Mesenchymal stem cell (in vitro differentiated cells and primary cell): Measurements from ENCODE around the gene RSAD1.

ENCODE experiments used
- DNase-seq: peaks from one replicate; pipeline ENCODE4 v3.0.0-alpha.2; 2013
- H2AFZ ChIP-seq: one replicate; pipeline ENCODE4 v1.6.1; 2013; ENCODE audit warnings: low read depth, mild to moderate bottlenecking, control low read depth, inconsistent platforms, low read length, moderate library complexity
- H2AK5ac ChIP-seq: 2 replicates; pipeline ENCODE4 v1.6.1; 2013; ENCODE audit warnings: low read length, moderate library complexity, mild to moderate bottlenecking, inconsistent platforms; ENCODE audit not compliant: severe bottlenecking
- H2BK120ac ChIP-seq: one replicate; pipeline ENCODE4 v1.6.1; 2013; ENCODE audit warnings: low read depth, mild to moderate bottlenecking, inconsistent platforms, low read length, moderate library complexity
- H2BK12ac ChIP-seq, 2 experiments: one replicate each; pipeline ENCODE4 v1.6.1; 2013; ENCODE audit warnings: inconsistent platforms in 2 of 2, low read length in 2 of 2, mild to moderate bottlenecking in 2 of 2, moderate library complexity in 2 of 2, control low read depth in 1 of 2
- H2BK15ac ChIP-seq: one replicate; pipeline ENCODE4 v1.6.1; 2013; ENCODE audit warnings: mild to moderate bottlenecking, low read depth, inconsistent platforms; ENCODE audit not compliant: poor library complexity, severe bottlenecking
- H2BK5ac ChIP-seq: 2 replicates; pipeline ENCODE4 v1.6.1; 2013; ENCODE audit warnings: low read depth, mild to moderate bottlenecking, low read length, control low read depth, inconsistent platforms; ENCODE audit not compliant: poor library complexity, severe bottlenecking
- H3K14ac ChIP-seq, 2 experiments: one replicate each; pipeline ENCODE4 v1.6.1; 2013; ENCODE audit warnings: inconsistent platforms in 2 of 2, low read length in 2 of 2, control low read depth in 1 of 2, mild to moderate bottlenecking in 1 of 2, moderate library complexity in 1 of 2
- H3K18ac ChIP-seq, 2 experiments: one replicate each; pipeline ENCODE4 v1.6.1; 2013; ENCODE audit warnings: inconsistent platforms in 2 of 2, low read length in 2 of 2, control low read depth in 1 of 2, low read depth in 1 of 2, mild to moderate bottlenecking in 1 of 2
- H3K23ac ChIP-seq, 2 experiments: one replicate each; pipeline ENCODE4 v1.6.1; 2013; ENCODE audit warnings: inconsistent platforms in 2 of 2, low read length in 2 of 2, mild to moderate bottlenecking in 2 of 2, moderate library complexity in 2 of 2, control low read depth in 1 of 2
- H3K27ac ChIP-seq: 2 replicates; pipeline ENCODE4 v1.5.1; 2013; ENCODE audit warnings: mild to moderate bottlenecking, moderate library complexity, low read length, control low read depth, inconsistent platforms; ENCODE audit not compliant: poor library complexity, severe bottlenecking
- H3K27me3 ChIP-seq, 2 experiments: 2 replicates each; pipeline versions ENCODE4 v1.6.1 to v1.7.0; 2013; ENCODE audit warnings: low read length in 2 of 2, mild to moderate bottlenecking in 2 of 2, moderate library complexity in 2 of 2, control low read depth in 1 of 2, inconsistent platforms in 1 of 2; ENCODE audit not compliant: control insufficient read depth in 1 of 2, insufficient read depth in 1 of 2
- H3K36me3 ChIP-seq, 2 experiments: 2 replicates each; pipeline versions ENCODE4 v1.6.1 to v1.7.0; 2013; ENCODE audit warnings: low read length in 2 of 2, control low read depth in 1 of 2, inconsistent platforms in 1 of 2, low read depth in 1 of 2, mild to moderate bottlenecking in 1 of 2; ENCODE audit not compliant: insufficient read depth in 2 of 2, control insufficient read depth in 1 of 2
- H3K4ac ChIP-seq, 2 experiments: one replicate each; pipeline ENCODE4 v1.6.1; 2013; ENCODE audit warnings: inconsistent platforms in 2 of 2, low read length in 2 of 2, mild to moderate bottlenecking in 2 of 2, moderate library complexity in 2 of 2, control low read depth in 1 of 2, low read depth in 1 of 2
- H3K4me1 ChIP-seq: 2 replicates; pipeline ENCODE4 v1.6.1; 2013; ENCODE audit warnings: low read depth, low read length, control low read depth; ENCODE audit not compliant: control insufficient read depth, insufficient read depth
- H3K4me2 ChIP-seq: 2 replicates; pipeline ENCODE4 v1.6.1; 2013; ENCODE audit warnings: low read length, mild to moderate bottlenecking, inconsistent platforms; ENCODE audit not compliant: poor library complexity, severe bottlenecking
- H3K4me3 ChIP-seq, 2 experiments: 2 replicates each; pipeline versions ENCODE4 v1.5.1 to v1.7.0; 2013; ENCODE audit warnings: low read length in 2 of 2, mild to moderate bottlenecking in 2 of 2, control low read depth in 1 of 2, low read depth in 1 of 2; ENCODE audit not compliant: insufficient read depth in 1 of 2
- H3K79me1 ChIP-seq: replicated peaks from 2 replicates; pipeline ENCODE4 v1.6.1; 2013; ENCODE audit warnings: mild to moderate bottlenecking, control low read depth, low read length, inconsistent platforms; ENCODE audit not compliant: poor library complexity, severe bottlenecking
- H3K9ac ChIP-seq: 2 replicates; pipeline ENCODE4 v1.7.0; 2013; ENCODE audit warnings: mild to moderate bottlenecking, low read length, moderate library complexity
- H3K9me3 ChIP-seq: 2 replicates; pipeline ENCODE4 v1.7.0; 2013; ENCODE audit warnings: mild to moderate bottlenecking, low read length; ENCODE audit not compliant: control insufficient read depth
- H4K8ac ChIP-seq: one replicate; pipeline ENCODE4 v1.6.1; 2013; ENCODE audit warnings: inconsistent platforms, mild to moderate bottlenecking, low read length, moderate library complexity
- H4K91ac ChIP-seq: one replicate; pipeline ENCODE4 v1.6.1; 2013; ENCODE audit warnings: mild to moderate bottlenecking, low read length, inconsistent platforms
- WGBS: methylation state at CpG from one replicate; pipeline ENCODE4 v1.1.7; 2013; ENCODE audit warnings: mixed read lengths; 5-methylcytosine and 5-hydroxymethylcytosine counted together

RSAD1 gene

GRCh38 chr17:50502301-50502990 lies 23.8 kb downstream of the RSAD1 start:
- no peak overlapping the region for H2BK120ac ChIP-seq
- no peak overlapping the region for H3K4me2 ChIP-seq
- no peak overlapping the region for H4K8ac ChIP-seq
- no peak overlapping the region for H2BK5ac ChIP-seq
- H2AK5ac ChIP-seq, result no peak overlapping the region
- no peak overlapping the region for H4K91ac ChIP-seq
- H2BK12ac ChIP-seq, result no peak overlapping the region
- H3K4ac ChIP-seq, result no peak overlapping the region
- no peak overlapping the region for H3K23ac ChIP-seq
- H3K9ac ChIP-seq, result no peak overlapping the region
- H3K27me3 ChIP-seq, result peaks cover 0 to 4% of the 10 kb centered on the region in 2 experiments
- peaks cover 12% of the 10 kb centered on the region for H3K4me1 ChIP-seq
- H3K79me1 ChIP-seq, result no peaks in the 10 kb centered on the region
- H3K14ac ChIP-seq, result no peak overlapping the region
- H3K4me3 ChIP-seq, result no peak overlapping the region
- no peak overlapping the region for H2AFZ ChIP-seq
- H3K36me3 ChIP-seq, result no peaks in the 10 kb centered on the region
- no peak overlapping the region for H3K18ac ChIP-seq
- no peak overlapping the region for H3K27ac ChIP-seq
- no peak for DNase-seq
- WGBS, result 94% methylated on average over 9 of the region's 9 CpGs
- no peak overlapping the region for H2BK15ac ChIP-seq
- no peaks in the 10 kb centered on the region for H3K9me3 ChIP-seq

DNA sequence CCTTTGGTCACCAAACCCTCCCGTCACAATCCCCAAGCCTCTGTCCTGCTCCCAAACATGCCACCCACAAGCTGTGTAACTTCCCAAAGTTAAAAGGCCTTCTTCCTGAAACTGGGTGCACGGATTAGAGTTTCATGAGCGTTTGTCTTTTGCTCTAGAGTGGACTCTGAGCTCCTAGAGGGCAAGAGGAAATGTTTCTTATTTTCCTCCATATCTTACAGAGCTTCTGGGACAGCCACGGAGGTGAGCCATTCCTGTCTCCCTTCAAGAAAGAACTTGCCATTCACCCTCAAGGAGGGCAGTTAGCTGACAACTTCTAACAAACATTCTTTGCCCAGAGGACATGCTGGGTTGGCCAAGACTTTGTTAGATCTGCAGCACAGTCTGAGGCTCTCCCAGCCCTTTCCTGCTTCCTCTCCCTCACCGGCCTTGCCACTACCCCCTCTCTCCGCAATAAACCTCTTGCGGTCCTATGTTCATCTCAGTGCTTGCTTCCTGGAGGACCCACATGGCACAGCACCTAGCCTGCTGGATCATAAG lies 27.0 kb downstream of the RSAD1 start:
- Histone ChIP-seq H3K4me3 (no peak overlapping the region), H3K4me2 (no peak overlapping the region), H3K27ac (no peak overlapping the region), H3K18ac (no peak overlapping the region), H3K79me1 (no peaks in the 10 kb centered on the region), H3K4me1 (peaks cover 25% of the 10 kb centered on the region), H2BK120ac (no peak overlapping the region), H3K9me3 (no peaks in the 10 kb centered on the region), H2AFZ (no peak overlapping the region), H2AK5ac (no peak overlapping the region), H2BK12ac (no peak overlapping the region), H2BK5ac (no peak overlapping the region), H3K23ac (no peak overlapping the region), H3K36me3 (no peaks in the 10 kb centered on the region), H4K8ac (no peak overlapping the region), H3K4ac (no peak overlapping the region), H3K14ac (no peak overlapping the region), H3K9ac (no peak overlapping the region), H2BK15ac (no peak overlapping the region), H4K91ac (no peak overlapping the region), H3K27me3 (peaks cover 0 to 4% of the 10 kb centered on the region in 2 experiments)
- no peak for DNase-seq
- 78% methylated on average over 7 of the region's 7 CpGs for WGBS

- no peak overlapping the region for H2AFZ ChIP-seq
- no peak for DNase-seq
- H3K9ac ChIP-seq, result no peak overlapping the region
- H3K36me3 ChIP-seq, result no peaks in the 10 kb centered on the region
- peaks cover 27% of the 10 kb centered on the region for H3K4me1 ChIP-seq
- peak overlapping the region in 1 of 2 experiments; percentile 26 for H2BK12ac ChIP-seq
- H2BK120ac ChIP-seq, result no peak overlapping the region
- no peak overlapping the region for H3K4ac ChIP-seq
- no peak overlapping the region for H4K8ac ChIP-seq
- no peak overlapping the region for H3K27ac ChIP-seq
- no peak overlapping the region for H3K23ac ChIP-seq
- no peak overlapping the region for H3K4me2 ChIP-seq
- H3K4me3 ChIP-seq, result no peak overlapping the region
- no peaks in the 10 kb centered on the region for H3K79me1 ChIP-seq
- no peak overlapping the region for H2BK15ac ChIP-seq
- no peak overlapping the region for H2BK5ac ChIP-seq
- H3K14ac ChIP-seq, result no peak overlapping the region
- H3K9me3 ChIP-seq, result no peaks in the 10 kb centered on the region
- no peak overlapping the region for H4K91ac ChIP-seq
- H2AK5ac ChIP-seq, result no peak overlapping the region
- H3K27me3 ChIP-seq, result peaks cover 0 to 4% of the 10 kb centered on the region in 2 experiments
- WGBS, result 89% methylated on average over 7 of the region's 7 CpGs
- H3K18ac ChIP-seq, result no peak overlapping the region
Measured at GRCh38 chr17:50506298-50506697, 27.6 kb downstream of the RSAD1 start.

DNA sequence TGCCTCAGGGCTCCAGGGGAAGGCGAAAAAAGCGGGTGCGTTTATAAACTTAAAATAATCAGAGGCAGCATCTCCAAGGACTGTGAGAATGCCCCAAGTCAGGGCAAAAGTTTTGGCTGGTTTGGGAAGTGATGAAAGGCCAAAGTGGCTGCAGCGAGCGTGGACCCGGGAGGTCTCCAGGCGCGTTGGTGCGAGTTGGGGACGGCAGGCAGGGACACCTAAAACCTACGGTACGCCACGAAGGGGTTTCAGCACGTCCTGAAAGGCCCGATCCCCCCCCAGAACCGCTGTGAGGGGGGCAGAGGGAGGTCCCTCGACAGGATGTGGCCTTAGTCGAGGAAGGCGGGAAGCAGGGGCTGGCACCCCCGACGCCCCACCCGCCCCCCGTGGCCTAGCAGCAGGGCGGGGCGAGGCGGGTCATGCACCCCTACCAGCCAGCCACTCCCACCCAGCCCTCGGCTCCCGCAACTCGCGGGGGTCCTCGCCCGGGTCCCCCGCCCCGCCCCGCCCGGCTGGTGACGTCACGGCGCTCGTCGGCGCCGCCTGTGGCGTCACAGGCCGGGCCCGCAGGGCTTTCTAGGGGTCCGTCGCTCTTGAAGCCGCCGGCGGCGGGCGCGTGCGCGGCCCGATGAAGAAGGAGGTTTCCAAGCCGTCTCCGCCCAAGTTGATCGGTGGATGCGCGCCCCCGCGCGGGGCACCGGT lies 29.4 kb downstream of the RSAD1 start, which contains the start of gene MYCBPAP:
TSS of gene MYCBPAP (plus strand) at position 569 of the 702 bp plus-strand sequence. CDS start 236 bp downstream, outside the sequence.
- Histone ChIP-seq H2BK12ac (peak within 1 kb of the TSS in 1 of 2 experiments; percentile 87), H4K8ac (peak within 1 kb of the TSS; percentile 95), H2AK5ac (peak within 1 kb of the TSS; percentile 70), H3K4me3 (peak within 1 kb of the TSS; percentile 62 to 84), H2AFZ (peak within 1 kb of the TSS; percentile 91), H3K27me3 (peaks cover 0 to 4% of the 10 kb centered on the region in 2 experiments), H3K36me3 (no peaks in the 10 kb centered on the region), H3K27ac (no peak within 1 kb of the TSS), H2BK5ac (no peak within 1 kb of the TSS), H3K9ac (peak within 1 kb of the TSS; percentile 89), H2BK120ac (peak within 1 kb of the TSS; percentile 77), H3K4me2 (peak within 1 kb of the TSS; percentile 84), H3K4ac (peak within 1 kb of the TSS; percentile 71 to 82), H2BK15ac (peak within 1 kb of the TSS; percentile 81), H3K4me1 (peaks cover 32% of the 10 kb centered on the region), H3K18ac (peak within 1 kb of the TSS; percentile 45 to 86), H3K79me1 (no peaks in the 10 kb centered on the region), H3K14ac (peak within 1 kb of the TSS in 1 of 2 experiments; percentile 61), H4K91ac (peak within 1 kb of the TSS; percentile 87), H3K23ac (peak within 1 kb of the TSS in 1 of 2 experiments; percentile 83), H3K9me3 (no peaks in the 10 kb centered on the region)
- 20% methylated on average over 42 of the region's 66 CpGs for WGBS
- peak; percentile 82 for DNase-seq
